GM18526 (cell line): ENCODE data around the gene TLR5.

ENCODE experiments used
- POLR2A ChIP-seq: IDR thresholded peaks from 3 replicates; pipeline ENCODE4 v1.6.1; 2011; ENCODE audit not compliant: insufficient read length; ENCODE audit errors: extremely low read depth

The TLR5 gene

DNA sequence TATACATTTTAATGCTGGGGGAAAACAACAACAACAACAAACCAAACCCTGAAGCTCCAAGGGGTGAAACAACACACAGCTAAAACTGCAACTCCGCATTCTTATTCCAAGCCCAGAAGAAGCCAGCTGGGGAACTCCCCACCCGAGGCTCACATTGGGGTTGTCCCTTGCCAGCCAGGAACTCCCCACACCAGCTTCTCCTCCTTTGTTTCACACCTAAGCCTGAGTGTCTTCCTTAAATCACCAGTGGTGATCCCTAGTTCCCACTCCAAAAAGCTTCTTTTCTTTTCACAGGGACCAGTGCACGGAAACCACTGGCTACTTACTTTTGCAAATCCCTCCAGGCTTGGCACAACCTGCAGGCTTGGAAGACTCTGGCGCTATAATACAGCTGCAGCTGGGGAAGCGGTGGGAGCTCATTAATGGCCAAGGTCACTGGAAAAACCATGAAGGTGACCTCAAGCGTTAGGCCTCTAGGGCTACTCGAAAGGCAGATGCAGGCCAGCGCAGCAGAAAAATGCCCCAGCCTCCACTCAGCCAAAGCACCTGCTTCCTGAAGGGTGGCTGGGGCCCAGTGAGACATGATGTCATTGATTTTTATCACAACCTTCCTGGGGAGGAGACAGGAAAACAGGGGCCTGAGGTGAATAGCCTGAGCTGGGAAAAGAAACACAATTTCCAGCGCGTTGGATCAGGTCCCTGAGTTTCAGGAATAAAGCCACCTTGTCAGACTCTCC is 40.1 kb downstream of the TLR5 start:
- no peak for TF ChIP-seq POLR2A

DNA sequence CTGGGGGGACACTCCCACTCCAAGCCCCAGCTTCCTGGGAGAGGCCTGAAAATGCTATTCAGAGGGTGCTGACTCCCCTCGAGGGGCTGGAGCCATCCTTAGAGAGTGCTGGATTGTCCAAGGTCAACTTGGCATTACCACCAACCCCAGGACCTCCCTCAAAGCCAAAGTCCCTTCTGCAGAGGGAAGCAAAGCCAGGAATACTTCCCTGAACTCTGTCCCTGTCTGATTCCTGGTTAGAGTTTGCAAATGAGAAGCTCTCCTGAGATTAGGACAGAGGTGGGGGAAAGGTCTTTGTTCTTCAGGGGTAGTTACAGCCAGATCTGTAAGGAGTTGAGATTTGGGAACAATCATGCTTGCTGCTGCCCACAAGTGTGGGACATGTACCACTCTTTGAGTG is 45.3 kb downstream of the TLR5 start:
- TF ChIP-seq POLR2A, result no peak

DNA sequence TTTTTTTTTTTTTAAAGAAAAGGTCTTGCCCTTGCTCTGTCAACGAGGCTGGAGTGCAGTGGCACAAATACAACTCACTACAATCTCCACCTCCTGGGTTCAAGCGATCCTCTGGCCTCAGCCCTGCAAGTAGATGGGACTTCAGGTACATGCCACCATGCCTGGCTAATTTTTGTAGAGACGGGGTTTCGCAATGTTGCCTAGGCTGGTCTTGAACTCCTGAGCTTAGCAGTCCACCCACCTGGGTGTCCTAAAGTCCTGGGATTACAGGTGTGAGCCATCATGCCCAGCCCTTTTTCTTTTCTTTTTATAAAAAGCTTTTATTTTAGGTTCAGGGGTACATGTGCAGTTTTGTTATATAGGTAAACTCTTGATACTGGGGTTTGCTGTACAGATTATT is 47.2 kb downstream of the TLR5 start:
- no peak for TF ChIP-seq POLR2A

DNA sequence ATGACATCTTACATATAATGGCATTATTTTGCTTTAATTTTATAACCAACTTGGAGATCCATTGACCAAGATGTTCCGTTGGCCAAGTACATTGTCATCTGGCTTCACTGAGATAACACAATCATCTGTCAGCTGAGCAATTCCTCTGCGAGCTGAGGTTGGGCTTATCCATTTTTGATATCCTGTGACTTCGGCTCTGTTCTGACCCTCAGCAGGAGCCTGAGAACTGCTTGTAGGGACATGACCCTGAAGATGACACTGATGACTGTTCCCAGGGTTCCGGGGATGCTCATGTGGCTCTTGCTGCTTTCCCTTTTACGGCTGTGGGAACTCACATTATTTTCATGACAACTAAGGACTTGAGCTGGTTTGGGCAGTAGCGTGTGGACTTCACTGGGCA is 51.2 kb downstream of the TLR5 start:
- no peak for TF ChIP-seq POLR2A

DNA sequence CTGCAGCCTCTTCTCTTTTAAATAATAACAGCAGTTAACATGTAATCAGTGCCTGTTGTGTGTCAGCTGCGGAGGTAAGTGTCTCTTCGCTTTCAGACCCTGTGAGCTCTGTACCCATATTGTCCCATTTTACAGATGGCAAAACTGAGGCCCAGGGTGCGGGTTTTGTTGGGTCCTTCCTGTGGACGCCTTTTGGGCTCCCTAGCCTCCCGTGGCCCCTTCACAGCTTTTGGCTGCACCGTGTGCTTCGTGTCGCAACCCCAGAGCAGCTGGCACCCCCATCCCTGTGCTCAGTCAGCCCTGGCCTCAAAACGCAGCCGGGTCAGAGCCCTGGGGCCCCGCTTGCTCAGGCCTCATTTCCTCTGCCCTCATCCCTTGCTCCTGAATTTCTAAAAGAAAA is 53.8 kb downstream of the TLR5 start:
- no peak for TF ChIP-seq POLR2A

DNA sequence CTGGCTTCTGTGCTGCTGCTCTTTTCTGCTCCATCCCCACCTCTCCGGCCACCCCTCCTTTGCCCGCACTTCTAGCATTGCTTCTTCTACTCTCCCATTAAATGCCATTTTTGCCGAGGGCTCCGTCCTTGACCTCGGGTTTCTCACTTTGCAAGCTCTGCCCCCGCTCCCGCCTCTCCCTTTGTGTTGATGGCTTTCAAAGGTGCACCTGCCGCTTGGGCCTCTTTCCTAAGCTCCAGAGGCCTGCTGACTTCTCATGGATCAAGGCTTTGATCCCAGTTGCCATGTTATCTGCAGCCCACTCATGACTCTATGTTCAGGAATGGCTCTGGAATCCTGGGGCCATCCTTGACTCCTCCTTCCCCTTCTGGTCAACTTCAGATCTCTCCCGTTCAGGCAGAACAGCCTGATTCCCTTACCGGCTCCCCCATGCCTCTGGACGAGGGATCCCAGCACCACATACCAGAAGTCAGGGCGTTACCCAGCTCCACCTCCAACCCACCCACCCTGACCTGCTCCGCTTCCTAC is 54.3 kb downstream of the TLR5 start:
- no peak for TF ChIP-seq POLR2A

DNA sequence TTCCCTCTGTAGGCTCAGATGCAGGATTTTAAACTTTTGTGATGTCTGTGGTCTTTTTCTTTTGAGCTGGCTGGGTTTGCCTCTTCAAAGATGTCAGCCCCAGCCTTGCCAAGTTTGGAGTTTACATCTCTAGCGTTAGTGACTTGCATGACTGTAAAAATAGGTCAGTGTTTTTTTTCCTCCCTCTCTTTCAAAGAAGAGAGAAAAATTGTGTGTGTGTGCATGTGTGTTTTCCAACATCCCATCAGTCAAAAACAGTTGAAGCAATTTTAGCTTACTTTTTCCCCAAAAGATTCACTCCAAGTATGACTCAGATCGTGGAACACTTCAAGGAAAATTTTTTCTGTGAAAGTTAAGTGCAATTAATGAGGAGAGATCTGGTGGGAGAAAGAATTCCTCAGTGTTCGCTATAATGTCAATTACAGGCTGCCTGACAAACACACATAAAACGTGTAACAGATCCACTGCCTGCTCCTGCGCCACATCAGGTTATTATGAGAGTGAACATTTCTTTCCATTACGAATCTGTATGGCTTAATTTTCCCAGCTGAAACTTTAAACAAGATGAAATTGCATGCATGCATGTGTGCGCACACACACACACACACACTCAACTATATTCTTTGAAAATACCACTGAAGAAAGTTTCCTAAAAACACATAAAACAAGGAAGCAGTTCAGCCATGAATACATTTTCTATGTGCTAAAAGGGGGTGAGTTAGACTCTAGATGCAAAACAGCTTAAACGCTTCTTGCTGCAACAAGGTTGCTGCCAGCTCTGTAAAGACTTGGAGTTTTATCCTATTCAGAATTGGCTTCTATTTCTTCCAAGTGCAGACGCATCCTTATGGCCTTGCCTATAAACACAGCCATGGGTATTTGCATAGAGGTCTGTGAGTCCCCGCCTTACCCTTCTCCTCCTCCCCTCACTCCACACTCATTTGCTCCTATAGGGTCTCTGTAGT is 55.5 kb downstream of the TLR5 start:
- TF ChIP-seq POLR2A, result no peak

DNA sequence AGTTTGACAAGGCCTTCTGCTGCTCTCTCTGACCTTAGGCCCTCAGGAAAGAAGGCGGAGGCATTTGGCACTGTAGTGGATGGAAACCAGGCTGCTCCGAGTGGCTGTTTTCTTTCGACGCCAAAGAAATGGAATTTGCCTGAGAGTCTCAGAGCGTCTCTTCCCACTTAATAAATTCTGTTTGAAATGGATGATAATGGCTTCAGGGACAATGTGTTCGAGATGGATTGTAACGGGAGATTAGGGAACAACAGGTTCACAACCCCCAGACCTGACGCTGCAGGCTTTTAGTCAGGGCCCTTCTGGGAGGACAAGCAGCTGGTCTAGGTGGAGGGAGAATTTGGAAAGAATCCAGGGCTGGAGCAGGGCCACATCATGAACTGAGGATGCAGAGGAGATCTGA is 58.6 kb downstream of the TLR5 start:
- no peak for TF ChIP-seq POLR2A

DNA sequence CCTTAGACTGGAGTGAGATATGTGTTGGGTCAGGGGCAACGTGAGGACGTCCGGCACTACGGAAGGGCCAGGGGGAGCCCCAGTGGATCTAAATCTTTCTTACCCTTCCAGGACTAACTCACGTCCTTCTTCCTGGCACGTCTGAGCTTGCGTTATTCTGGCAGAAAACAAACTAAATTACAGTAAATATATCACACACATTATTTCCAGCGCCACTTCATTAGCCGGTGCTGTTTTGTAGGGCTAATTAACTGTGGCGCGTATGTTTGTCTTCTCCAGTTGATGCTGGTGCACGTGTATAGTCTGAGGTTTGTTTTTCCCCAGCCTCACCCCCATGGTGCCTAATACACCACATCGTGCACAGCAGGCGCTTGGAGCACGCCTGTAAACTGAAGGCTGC is 59.2 kb downstream of the TLR5 start:
- TF ChIP-seq POLR2A, result no peak

DNA sequence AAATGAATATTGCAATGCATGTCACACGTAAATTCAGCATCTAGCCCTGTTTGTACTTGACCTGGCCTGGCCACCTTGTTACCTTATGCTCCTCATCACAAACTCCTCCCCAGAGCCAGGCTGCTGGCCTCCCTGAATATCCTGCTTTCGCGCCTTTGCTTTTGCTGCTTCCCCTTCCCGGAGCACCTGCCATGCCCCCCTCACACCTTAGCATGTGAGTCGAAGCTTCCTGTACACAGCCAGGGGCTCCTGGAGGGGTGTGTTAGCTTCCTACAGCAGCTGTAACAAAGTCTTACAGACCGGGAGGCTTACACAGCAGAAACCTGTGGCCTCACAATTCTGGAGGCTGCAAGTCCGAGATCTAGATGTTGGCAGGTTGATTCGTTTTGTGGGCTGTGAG is 60.1 kb downstream of the TLR5 start:
- no peak for TF ChIP-seq POLR2A

DNA sequence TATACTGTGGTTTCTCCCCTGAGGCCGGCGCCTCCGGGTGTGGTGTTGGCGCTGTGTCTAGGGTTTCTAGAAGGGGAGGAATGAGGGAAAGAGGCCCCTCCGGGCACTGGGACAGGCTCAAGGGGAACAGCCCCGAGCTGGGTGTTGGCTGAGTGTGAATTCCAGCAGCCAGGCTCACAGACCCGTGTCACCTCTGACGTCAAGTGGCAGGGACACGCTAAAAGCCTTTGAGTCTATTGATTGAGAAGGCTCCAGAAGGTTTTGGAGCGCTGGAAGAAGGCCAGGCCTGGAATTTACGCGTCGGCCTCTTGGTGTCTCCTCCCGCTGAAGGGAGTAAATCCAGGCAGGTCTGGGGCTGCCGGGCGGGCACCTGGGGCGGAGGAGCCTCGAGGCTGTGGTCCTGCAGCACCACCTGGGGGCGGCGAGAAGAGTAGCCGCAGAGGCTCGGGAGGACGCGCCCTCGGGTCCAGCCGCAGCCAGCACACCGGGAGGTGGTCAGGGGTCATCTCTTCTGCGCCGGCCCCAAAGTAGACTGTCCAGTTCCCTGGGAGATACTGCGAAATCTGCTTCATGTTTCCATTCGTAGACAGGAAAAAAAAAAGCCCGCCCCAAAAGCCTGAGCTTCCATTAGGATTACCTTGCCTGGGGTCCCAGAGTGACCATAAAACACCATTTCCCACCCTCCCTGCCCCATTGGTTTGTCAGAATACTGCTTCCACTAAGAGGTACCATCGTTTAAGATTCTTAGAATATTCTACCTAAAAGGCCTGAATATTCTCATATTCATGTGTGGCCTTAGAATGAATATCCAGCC is 61.7 kb downstream of the TLR5 start:
- TF ChIP-seq POLR2A, result no peak

DNA sequence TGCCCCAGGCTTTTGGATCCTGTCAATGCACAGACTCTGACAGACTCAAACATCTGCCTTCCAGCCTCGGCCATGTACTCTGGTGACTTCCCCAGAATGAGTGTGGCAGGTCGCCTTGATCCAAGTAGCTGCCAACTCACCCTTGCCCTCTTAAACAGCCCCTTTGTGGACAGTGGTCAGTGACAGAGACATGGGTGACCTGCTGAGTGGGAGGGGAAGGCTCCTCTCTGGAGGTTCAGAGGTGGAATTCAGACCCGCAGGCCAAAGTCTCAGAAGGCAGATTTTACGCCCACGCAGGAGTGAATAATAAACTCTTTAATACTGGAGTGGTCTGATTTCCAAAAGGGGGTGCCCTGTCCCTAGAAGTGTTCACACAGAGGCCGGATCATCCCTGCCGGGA is 63.5 kb downstream of the TLR5 start:
- TF ChIP-seq POLR2A, result no peak

DNA sequence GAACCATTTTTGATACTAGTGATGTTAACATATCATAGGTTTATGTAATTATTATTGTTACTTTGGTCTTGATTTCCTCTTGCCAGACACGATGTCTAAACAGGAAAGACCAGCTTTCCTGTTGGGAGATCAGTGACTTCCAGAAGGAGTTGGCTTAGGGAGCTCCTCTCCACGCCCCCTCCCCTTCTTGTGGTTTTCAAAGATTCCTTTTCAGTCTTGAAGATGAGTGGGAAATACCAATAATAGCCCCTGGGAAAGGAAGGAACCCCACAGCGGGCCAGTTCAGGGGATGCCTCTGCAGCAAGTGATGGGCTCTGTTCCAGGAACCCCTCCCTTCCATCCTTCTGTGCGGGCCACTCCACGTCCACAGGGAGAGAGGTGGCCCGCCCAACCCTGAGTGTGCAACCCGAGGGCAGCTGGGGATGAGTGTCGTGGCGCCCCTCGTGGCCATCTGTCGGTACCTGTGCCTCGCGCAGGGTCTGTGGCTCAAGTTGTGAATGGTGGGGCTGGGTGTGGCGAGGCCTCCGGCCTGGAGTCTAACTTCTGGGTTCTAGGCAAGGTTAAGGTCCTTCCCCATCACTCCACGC is 65.7 kb downstream of the TLR5 start:
- TF ChIP-seq POLR2A, result no peak

DNA sequence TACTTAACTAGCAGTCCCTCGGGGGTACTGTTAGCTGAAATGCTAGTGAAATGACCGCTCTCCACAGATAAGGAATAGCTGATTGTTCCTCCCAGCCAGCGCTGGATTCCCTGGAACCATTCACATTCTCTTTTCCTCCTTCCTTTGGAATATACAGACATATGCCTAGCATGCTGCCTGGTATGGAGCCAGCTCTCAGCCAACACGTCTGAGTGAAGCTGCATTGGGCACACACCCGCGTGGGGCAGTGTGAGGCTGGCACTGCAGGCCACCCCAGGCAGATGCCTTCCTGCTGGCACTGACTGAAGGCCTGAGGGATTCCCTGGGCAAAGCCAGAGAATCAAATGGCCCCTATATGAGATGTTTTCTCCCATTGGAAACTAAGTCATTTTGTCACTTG is 66.7 kb downstream of the TLR5 start:
- no peak for TF ChIP-seq POLR2A

DNA sequence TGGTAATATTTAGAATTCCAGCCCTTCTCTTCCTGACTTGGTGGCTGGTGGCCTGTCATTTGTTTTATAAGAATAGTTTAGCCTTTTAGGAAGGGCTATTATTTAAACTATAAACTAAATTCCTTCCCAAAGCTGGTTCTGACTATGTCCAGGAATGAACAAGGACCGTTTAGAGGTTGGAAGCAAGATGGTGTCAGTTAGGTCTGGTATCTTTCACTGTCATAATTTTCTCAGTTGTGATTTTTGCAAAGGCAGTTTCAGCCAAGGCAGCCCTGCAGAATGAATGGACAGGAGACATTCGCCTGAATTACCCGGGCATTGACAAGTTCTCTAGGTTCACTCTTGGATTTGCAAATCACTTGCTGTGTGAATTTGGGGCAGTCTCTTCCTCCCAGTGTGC is 67.2 kb downstream of the TLR5 start:
- TF ChIP-seq POLR2A, result no peak
